Glomerular visceral epithelial cell (primary cell): Measurements from ENCODE around the gene FUBP3.

ENCODE experiments used
- DNase-seq: peaks from one replicate; pipeline ENCODE4 v3.0.0-alpha.2; 2016; ENCODE audit errors: extremely low spot score

Gene FUBP3

GRCh38 chr9:130578865-130579737, at the start of gene FUBP3:
TSS of gene FUBP3 (plus strand) at chr9:130579577. CDS start at chr9:130579681, 104 bp downstream.
- DNase-seq = peak; percentile 88

- DNase-seq = no peak
Observed at GRCh38 chr9:130530938-130531337, 48.4 kb upstream of the FUBP3 start.

- no peak for DNase-seq
Observed at GRCh38 chr9:130531670-130532069, 47.7 kb upstream of the FUBP3 start.

GRCh38 chr9:130532426-130533080, 46.8 kb upstream of the FUBP3 start:
- no peak for DNase-seq

- DNase-seq = peak; percentile 9
Observed at GRCh38 chr9:130535818-130536521, 43.4 kb upstream of the FUBP3 start.

GRCh38 chr9:130536701-130537107, 42.7 kb upstream of the FUBP3 start:
- no peak for DNase-seq

GRCh38 chr9:130537346-130538050, 41.9 kb upstream of the FUBP3 start:
- DNase-seq = no peak

GRCh38 chr9:130539420-130540223, 39.8 kb upstream of the FUBP3 start:
- peak; percentile 51 for DNase-seq

GRCh38 chr9:130541533-130541932, 37.8 kb upstream of the FUBP3 start:
- no peak for DNase-seq

GRCh38 chr9:130542038-130542437, 37.3 kb upstream of the FUBP3 start:
- no peak for DNase-seq

- DNase-seq = no peak
Observed at GRCh38 chr9:130542457-130543228, 36.7 kb upstream of the FUBP3 start.

- DNase-seq = no peak
Observed at GRCh38 chr9:130543368-130543767, 36.0 kb upstream of the FUBP3 start.

- no peak for DNase-seq
Observed at GRCh38 chr9:130543859-130544258, 35.5 kb upstream of the FUBP3 start.

GRCh38 chr9:130544364-130544763, 35.0 kb upstream of the FUBP3 start:
- DNase-seq = no peak

- no peak for DNase-seq
Observed at GRCh38 chr9:130548103-130548502, 31.3 kb upstream of the FUBP3 start.

- DNase-seq = no peak
Observed at GRCh38 chr9:130549093-130549735, 30.2 kb upstream of the FUBP3 start.

GRCh38 chr9:130554606-130555005, 24.8 kb upstream of the FUBP3 start:
- no peak for DNase-seq

- no peak for DNase-seq
Observed at GRCh38 chr9:130555061-130555460, 24.3 kb upstream of the FUBP3 start.

GRCh38 chr9:130555968-130556367, 23.4 kb upstream of the FUBP3 start:
- peak; percentile 72 for DNase-seq
